ENCODE data around the gene VAV2.

VAV2 gene

GRCh38 chr9:133951265-133951664 is 40.9 kb downstream of the VAV2 start:
- no peak for DNase-seq
- no peaks in the 10 kb centered on the region for H3K9me3 Mint-ChIP-seq
- no peaks in the 10 kb centered on the region for H3K36me3 Mint-ChIP-seq (ENCODE audit: low read depth)
- H3K4me1 Mint-ChIP-seq (ENCODE audit: low read depth) = peaks cover 17% of the 10 kb centered on the region
- H3K4me3 Mint-ChIP-seq = no peak overlapping the region
- H3K27ac Mint-ChIP-seq = no peak overlapping the region
- no peaks in the 10 kb centered on the region for H3K27me3 Mint-ChIP-seq

- no peak for DNase-seq
- Mint-ChIP-seq H3K4me3 (no peak overlapping the region), H3K36me3 (ENCODE audit: low read depth) (no peaks in the 10 kb centered on the region), H3K27me3 (no peaks in the 10 kb centered on the region), H3K9me3 (no peaks in the 10 kb centered on the region), H3K4me1 (ENCODE audit: low read depth) (peaks cover 14% of the 10 kb centered on the region), H3K27ac (no peak overlapping the region)
Measured at GRCh38 chr9:133950629-133951111, 41.5 kb downstream of the VAV2 start.

- H3K4me3 Mint-ChIP-seq = no peak overlapping the region
- no peaks in the 10 kb centered on the region for H3K36me3 Mint-ChIP-seq (ENCODE audit: low read depth)
- no peak overlapping the region for H3K27ac Mint-ChIP-seq
- H3K27me3 Mint-ChIP-seq = no peaks in the 10 kb centered on the region
- H3K4me1 Mint-ChIP-seq (ENCODE audit: low read depth) = peaks cover 14% of the 10 kb centered on the region
- no peaks in the 10 kb centered on the region for H3K9me3 Mint-ChIP-seq
- no peak for DNase-seq
Measured at GRCh38 chr9:133950192-133950591, 41.9 kb downstream of the VAV2 start.

GRCh38 chr9:133949486-133950061 is 42.5 kb downstream of the VAV2 start:
- Mint-ChIP-seq H3K4me1 (ENCODE audit: low read depth) (peaks cover 8% of the 10 kb centered on the region), H3K9me3 (no peaks in the 10 kb centered on the region), H3K4me3 (no peak overlapping the region), H3K27ac (no peak overlapping the region), H3K27me3 (no peaks in the 10 kb centered on the region), H3K36me3 (ENCODE audit: low read depth) (no peaks in the 10 kb centered on the region)
- no peak for DNase-seq

- DNase-seq = no peak
- Mint-ChIP-seq H3K4me1 (ENCODE audit: low read depth) (peaks cover under 1% of the 10 kb centered on the region), H3K27ac (no peak overlapping the region), H3K36me3 (ENCODE audit: low read depth) (no peaks in the 10 kb centered on the region), H3K27me3 (no peaks in the 10 kb centered on the region), H3K4me3 (no peak overlapping the region), H3K9me3 (no peaks in the 10 kb centered on the region)
Measured at GRCh38 chr9:133948561-133949485, 43.3 kb downstream of the VAV2 start.

- H3K27me3 Mint-ChIP-seq = no peaks in the 10 kb centered on the region
- H3K27ac Mint-ChIP-seq = no peak overlapping the region
- no peak overlapping the region for H3K4me3 Mint-ChIP-seq
- H3K9me3 Mint-ChIP-seq = no peaks in the 10 kb centered on the region
- DNase-seq = no peak
- no peaks in the 10 kb centered on the region for H3K4me1 Mint-ChIP-seq (ENCODE audit: low read depth)
- no peaks in the 10 kb centered on the region for H3K36me3 Mint-ChIP-seq (ENCODE audit: low read depth)
Measured at GRCh38 chr9:133948131-133948530, 44.0 kb downstream of the VAV2 start.

- H3K27ac Mint-ChIP-seq = no peak overlapping the region
- H3K4me3 Mint-ChIP-seq = no peak overlapping the region
- H3K27me3 Mint-ChIP-seq = no peaks in the 10 kb centered on the region
- H3K9me3 Mint-ChIP-seq = no peaks in the 10 kb centered on the region
- no peaks in the 10 kb centered on the region for H3K36me3 Mint-ChIP-seq (ENCODE audit: low read depth)
- H3K4me1 Mint-ChIP-seq (ENCODE audit: low read depth) = no peaks in the 10 kb centered on the region
- no peak for DNase-seq
Measured at GRCh38 chr9:133946840-133947486, 45.2 kb downstream of the VAV2 start.

- no peaks in the 10 kb centered on the region for H3K9me3 Mint-ChIP-seq
- no peak overlapping the region for H3K27ac Mint-ChIP-seq
- H3K36me3 Mint-ChIP-seq (ENCODE audit: low read depth) = no peaks in the 10 kb centered on the region
- H3K27me3 Mint-ChIP-seq = no peaks in the 10 kb centered on the region
- H3K4me3 Mint-ChIP-seq = no peak overlapping the region
- no peak for DNase-seq
- H3K4me1 Mint-ChIP-seq (ENCODE audit: low read depth) = no peaks in the 10 kb centered on the region
Measured at GRCh38 chr9:133945977-133946753, 46.0 kb downstream of the VAV2 start.

GRCh38 chr9:133945314-133945975 is 46.7 kb downstream of the VAV2 start:
- Mint-ChIP-seq H3K9me3 (no peaks in the 10 kb centered on the region), H3K4me1 (ENCODE audit: low read depth) (no peaks in the 10 kb centered on the region), H3K27ac (no peak overlapping the region), H3K36me3 (ENCODE audit: low read depth) (no peaks in the 10 kb centered on the region), H3K4me3 (no peak overlapping the region), H3K27me3 (no peaks in the 10 kb centered on the region)
- no peak for DNase-seq

GRCh38 chr9:133944746-133945135 is 47.4 kb downstream of the VAV2 start:
- no peak for DNase-seq
- H3K4me1 Mint-ChIP-seq (ENCODE audit: low read depth) = no peaks in the 10 kb centered on the region

GRCh38 chr9:133943781-133944745 is 48.1 kb downstream of the VAV2 start:
- no peak overlapping the region for H3K27ac Mint-ChIP-seq
- no peaks in the 10 kb centered on the region for H3K36me3 Mint-ChIP-seq (ENCODE audit: low read depth)
- no peaks in the 10 kb centered on the region for H3K9me3 Mint-ChIP-seq
- DNase-seq = no peak
- H3K4me3 Mint-ChIP-seq = no peak overlapping the region
- H3K27me3 Mint-ChIP-seq = no peaks in the 10 kb centered on the region
- H3K4me1 Mint-ChIP-seq (ENCODE audit: low read depth) = no peaks in the 10 kb centered on the region

More at GRCh38 chr9:133944746-133945135, 47.4 kb downstream of the VAV2 start:
- Mint-ChIP-seq H3K27me3 (no peaks in the 10 kb centered on the region), H3K9me3 (no peaks in the 10 kb centered on the region), H3K36me3 (ENCODE audit: low read depth) (no peaks in the 10 kb centered on the region), H3K27ac (no peak overlapping the region), H3K4me3 (no peak overlapping the region)

GRCh38 chr9:133943036-133943780 is 48.9 kb downstream of the VAV2 start:
- Mint-ChIP-seq H3K9me3 (no peaks in the 10 kb centered on the region), H3K27me3 (no peaks in the 10 kb centered on the region), H3K4me1 (ENCODE audit: low read depth) (no peaks in the 10 kb centered on the region), H3K36me3 (ENCODE audit: low read depth) (no peaks in the 10 kb centered on the region), H3K4me3 (no peak overlapping the region), H3K27ac (no peak overlapping the region)
- no peak for DNase-seq

Measured in activated T-cell treated with anti-CD3 and anti-CD28 coated beads, Interleukin-2, amount 50 U/mL, for 24 hours (primary cell).